ENCODE measurements around the gene ZNF507. TPM values are rescaled to one million over a fixed set of nuclear protein-coding genes. Genes with fewer than 3 reads are reported as not detected.
A peak's percentile ranks its signal among the peaks of the same experiment; 100 is the strongest.

ZNF507 gene
- total and polyA plus RNA-seq, 4 donors = 2.9 to 14.1 (median 7.1) TPM

- H3K4me3 ChIP-seq (ENCODE audit: low read depth in 1 of 3, low read length in 3 of 3) = peak overlapping the region; percentile 73 to 95 (median 92)
- H3K9ac ChIP-seq (ENCODE audit: low read depth in 1 of 2, low read length in 2 of 2) = peak overlapping the region in 1 of 2 donors; percentile 98
- peaks cover 0 to 20% (median 2%) of the 10 kb centered on the region in 4 donors for H3K4me1 ChIP-seq (ENCODE audit: control insufficient read depth in 4 of 4, insufficient read depth in 4 of 4, low read length in 3 of 4)
- H3K27me3 ChIP-seq (ENCODE audit: control insufficient read depth in 4 of 4, insufficient read depth in 4 of 4, low read length in 3 of 4) = no peaks in the 10 kb centered on the region
- TF ChIP-seq ZBTB33 (IDR thresholded peaks at IDR 0.05) = no peak
- no peak for TF ChIP-seq FOXA1 (IDR thresholded peaks at IDR 0.05)
- DNase-seq (ENCODE audit: low spot score) = no peak
- no peaks in the 10 kb centered on the region for H3K9me3 ChIP-seq (ENCODE audit: control insufficient read depth in 4 of 4, low read length in 3 of 4)
- peaks cover 0 to 14% (median 6%) of the 10 kb centered on the region in 4 donors for H3K36me3 ChIP-seq (ENCODE audit: control insufficient read depth in 4 of 4, insufficient read depth in 3 of 4, low read depth in 1 of 4, low read length in 3 of 4)
- peak overlapping the region in 1 of 2 donors; percentile 99 for H3K27ac ChIP-seq (ENCODE audit: low read depth in 1 of 2, low read length in 2 of 2)
- WGBS = 17% methylated on average over 33 of the region's 33 CpGs
Observed at GRCh38 chr19:32406161-32407003, 61.0 kb downstream of the ZNF507 start.

GRCh38 chr19:32407004-32407992, 61.9 kb downstream of the ZNF507 start:
- 85% methylated on average over 19 of the region's 19 CpGs for WGBS
- no peaks in the 10 kb centered on the region for H3K9me3 ChIP-seq (ENCODE audit: control insufficient read depth in 4 of 4, low read length in 3 of 4)
- H3K4me1 ChIP-seq (ENCODE audit: control insufficient read depth in 4 of 4, insufficient read depth in 4 of 4, low read length in 3 of 4) = peaks cover 0 to 20% (median 2%) of the 10 kb centered on the region in 4 donors
- H3K27ac ChIP-seq (ENCODE audit: low read depth in 1 of 2, low read length in 2 of 2) = no peak overlapping the region
- no peaks in the 10 kb centered on the region for H3K27me3 ChIP-seq (ENCODE audit: control insufficient read depth in 4 of 4, insufficient read depth in 4 of 4, low read length in 3 of 4)
- H3K9ac ChIP-seq (ENCODE audit: low read depth in 1 of 2, low read length in 2 of 2) = no peak overlapping the region
- DNase-seq (ENCODE audit: low spot score) = no peak
- H3K4me3 ChIP-seq (ENCODE audit: low read depth in 1 of 3, low read length in 3 of 3) = no peak overlapping the region
- TF ChIP-seq REST (IDR thresholded peaks at IDR 0.05) (no peak), FOXA2 (IDR thresholded peaks at IDR 0.05) (no peak), MAX (IDR thresholded peaks at IDR 0.05) (no peak), TAF1 (conservative IDR thresholded peaks at IDR 0.05) (no peak), EGR1 (IDR thresholded peaks at IDR 0.05; ENCODE audit: low read depth in 2 of 2) (no peak), GABPA (IDR thresholded peaks at IDR 0.05 in 1 of 2, conservative IDR thresholded peaks at IDR 0.05 in 1 of 2) (no peak), NR2F2 (IDR thresholded peaks at IDR 0.05) (no peak), HNF4A (conservative IDR thresholded peaks at IDR 0.05) (no peak), CTCF (IDR thresholded peaks at IDR 0.05; ENCODE audit: low read depth, low read length, missing input control) (no peak), FOXA1 (IDR thresholded peaks at IDR 0.05) (no peak), YY1 (IDR thresholded peaks at IDR 0.05) (no peak), HNF4G (IDR thresholded peaks at IDR 0.05) (no peak), RAD21 (IDR thresholded peaks at IDR 0.05) (no peak), ZBTB33 (IDR thresholded peaks at IDR 0.05) (no peak), SP1 (IDR thresholded peaks at IDR 0.05) (no peak), JUND (IDR thresholded peaks at IDR 0.05) (no peak), RXRA (IDR thresholded peaks at IDR 0.05) (no peak), ATF3 (IDR thresholded peaks at IDR 0.05) (no peak)
- peaks cover 3 to 19% (median 8%) of the 10 kb centered on the region in 4 donors for H3K36me3 ChIP-seq (ENCODE audit: control insufficient read depth in 4 of 4, insufficient read depth in 3 of 4, low read depth in 1 of 4, low read length in 3 of 4)

Data from liver (tissue), 9 donors.